HAP-1 (cell line): ENCODE measurements around the gene NREP.
"Not testable (repeated sequence)": the region's sequence is repeated elsewhere in the genome, so short reads cannot be mapped to it uniquely, and the experiment has no call there.

Source experiments
- DNase-seq, 2 experiments: peaks; one replicate each; pipeline ENCODE4 v3.0.0-alpha.2; 2016 to 2020; ENCODE audit warnings: low spot score in 2 of 2
- H3K27me3 ChIP-seq: fragments of 250-450 bp; sonication (Bioruptor Pico); 2 replicates; pipeline ENCODE4 v1.5.1; 2020; ENCODE audit warnings: low read depth, mild to moderate bottlenecking, moderate library complexity
- H3K36me3 ChIP-seq: fragments of 250-450 bp; sonication (Bioruptor Pico); replicated peaks from 2 replicates; pipeline ENCODE4 v1.5.1; 2020; ENCODE audit warnings: mild to moderate bottlenecking
- H3K4me1 ChIP-seq: fragments of 250-450 bp; sonication (Bioruptor Pico); 2 replicates; pipeline ENCODE4 v1.5.1; 2020; ENCODE audit warnings: mild to moderate bottlenecking
- H3K4me3 ChIP-seq: fragments of 250-450 bp; sonication (Bioruptor Pico); 2 replicates; pipeline ENCODE4 v1.5.1; 2020; ENCODE audit warnings: mild to moderate bottlenecking, moderate library complexity
- H3K9me3 ChIP-seq: fragments of 250-450 bp; sonication (Bioruptor Pico); 2 replicates; pipeline ENCODE4 v1.5.1; 2020; ENCODE audit warnings: mild to moderate bottlenecking, moderate library complexity
- in situ Hi-C: fragments of 300-500 bp; cut with MboI; formaldehyde crosslinking; loops from 3 replicates; pipeline ENCODE4 v1.14.3; 2020; ENCODE audit warnings: low sequenced_read_pairs, inconsistent platforms, mixed read lengths

NREP gene

GRCh38 chr5:111716789-111717188 is 40.2 kb downstream of the NREP start:
- H3K4me1 ChIP-seq, H3K9me3 ChIP-seq, in situ Hi-C loops, H3K27me3 ChIP-seq, H3K4me3 ChIP-seq, H3K36me3 ChIP-seq, DNase-seq: not testable (repeated sequence)

- in situ Hi-C loops: no loop called here
- Histone ChIP-seq H3K9me3 (0 out of 2 replicates have a peak, but pooled peaks cover 2% of the 10 kb centered on the region), H3K4me3 (no peak overlapping the region), H3K4me1 (no peaks in the 10 kb centered on the region), H3K36me3 (no peaks in the 10 kb centered on the region), H3K27me3 (peaks cover 4% of the 10 kb centered on the region; the same call in 1 of the 2 replicates)
- DNase-seq: no peak
Observed at GRCh38 chr5:111707630-111708164, 49.3 kb downstream of the NREP start.

GRCh38 chr5:111706345-111706744 is 50.6 kb downstream of the NREP start:
- Histone ChIP-seq H3K36me3 (no peaks in the 10 kb centered on the region), H3K9me3 (no peaks in the 10 kb centered on the region), H3K4me3 (no peak overlapping the region), H3K27me3 (peaks cover 4% of the 10 kb centered on the region; the same call in 1 of the 2 replicates), H3K4me1 (no peaks in the 10 kb centered on the region)
- no peak for DNase-seq
- in situ Hi-C loops: no loop called here

- H3K4me1 ChIP-seq: no peaks in the 10 kb centered on the region
Observed at GRCh38 chr5:111704452-111705085, 52.4 kb downstream of the NREP start.

GRCh38 chr5:111703662-111704061 is 53.3 kb downstream of the NREP start:
- H3K4me3 ChIP-seq: no peak overlapping the region
- no peak for DNase-seq
- in situ Hi-C loops: no loop called here

More at GRCh38 chr5:111704452-111705085, 52.4 kb downstream of the NREP start:
- Histone ChIP-seq H3K36me3 (no peaks in the 10 kb centered on the region), H3K4me3 (no peak overlapping the region), H3K27me3 (peaks cover 4% of the 10 kb centered on the region; the same call in 1 of the 2 replicates), H3K9me3 (no peaks in the 10 kb centered on the region)
- no peak for DNase-seq
- in situ Hi-C loops: no loop called here

GRCh38 chr5:111699976-111700375 is 57.0 kb downstream of the NREP start:
- H3K9me3 ChIP-seq: no peaks in the 10 kb centered on the region
- no peaks in the 10 kb centered on the region for H3K36me3 ChIP-seq
- no peak for DNase-seq
- H3K27me3 ChIP-seq: no peaks in the 10 kb centered on the region
- no peak overlapping the region for H3K4me3 ChIP-seq
- in situ Hi-C loops: no loop called here
- peaks cover 7% of the 10 kb centered on the region; the same call in 1 of the 2 replicates for H3K4me1 ChIP-seq

More at GRCh38 chr5:111703662-111704061, 53.3 kb downstream of the NREP start:
- Histone ChIP-seq H3K4me1 (no peaks in the 10 kb centered on the region), H3K9me3 (no peaks in the 10 kb centered on the region), H3K27me3 (peaks cover 2% of the 10 kb centered on the region; the same call in 1 of the 2 replicates), H3K36me3 (no peaks in the 10 kb centered on the region)

GRCh38 chr5:111699324-111699723 is 57.7 kb downstream of the NREP start:
- H3K4me3 ChIP-seq: no peak overlapping the region
- in situ Hi-C loops: no loop called here
- no peaks in the 10 kb centered on the region for H3K27me3 ChIP-seq
- H3K9me3 ChIP-seq: no peaks in the 10 kb centered on the region
- no peak for DNase-seq
- peaks cover 7% of the 10 kb centered on the region; the same call in 1 of the 2 replicates for H3K4me1 ChIP-seq
- H3K36me3 ChIP-seq: no peaks in the 10 kb centered on the region

GRCh38 chr5:111697881-111698757 is 58.9 kb downstream of the NREP start:
- in situ Hi-C loops: no loop called here
- Histone ChIP-seq H3K27me3 (no peaks in the 10 kb centered on the region), H3K4me1 (peaks cover 7% of the 10 kb centered on the region; the same call in 1 of the 2 replicates), H3K36me3 (no peaks in the 10 kb centered on the region), H3K9me3 (no peaks in the 10 kb centered on the region), H3K4me3 (no peak overlapping the region)
- peak in 1 of 2 experiments; percentile 25 for DNase-seq

GRCh38 chr5:111697215-111697614 is 59.8 kb downstream of the NREP start:
- DNase-seq: peak in 1 of 2 experiments; percentile 28

GRCh38 chr5:111695991-111696390 is 61.0 kb downstream of the NREP start:
- Histone ChIP-seq H3K27me3 (no peaks in the 10 kb centered on the region), H3K4me1 (peaks cover 7% of the 10 kb centered on the region; the same call in 1 of the 2 replicates), H3K36me3 (no peaks in the 10 kb centered on the region), H3K4me3 (no peak overlapping the region), H3K9me3 (no peaks in the 10 kb centered on the region)
- in situ Hi-C loops: no loop called here
- DNase-seq: peak in 1 of 2 experiments; percentile 7

More at GRCh38 chr5:111697215-111697614, 59.8 kb downstream of the NREP start:
- H3K4me1 ChIP-seq: peaks cover 7% of the 10 kb centered on the region; the same call in 1 of the 2 replicates
- H3K27me3 ChIP-seq: no peaks in the 10 kb centered on the region
- no peaks in the 10 kb centered on the region for H3K9me3 ChIP-seq
- no peak overlapping the region for H3K4me3 ChIP-seq
- in situ Hi-C loops: no loop called here
- no peaks in the 10 kb centered on the region for H3K36me3 ChIP-seq

GRCh38 chr5:111694133-111694532 is 62.9 kb downstream of the NREP start:
- no peak for DNase-seq
- no peaks in the 10 kb centered on the region for H3K27me3 ChIP-seq
- in situ Hi-C loops: no loop called here
- H3K36me3 ChIP-seq: no peaks in the 10 kb centered on the region
- no peaks in the 10 kb centered on the region for H3K9me3 ChIP-seq
- H3K4me3 ChIP-seq: no peak overlapping the region
- peaks cover 7% of the 10 kb centered on the region; the same call in 1 of the 2 replicates for H3K4me1 ChIP-seq

GRCh38 chr5:111691914-111692313 is 65.1 kb downstream of the NREP start:
- Histone ChIP-seq H3K9me3 (no peaks in the 10 kb centered on the region), H3K27me3 (no peaks in the 10 kb centered on the region), H3K4me1 (peaks cover 7% of the 10 kb centered on the region; the same call in 1 of the 2 replicates), H3K4me3 (no peak overlapping the region), H3K36me3 (no peaks in the 10 kb centered on the region)
- in situ Hi-C loops: no loop called here
- DNase-seq: no peak

GRCh38 chr5:111691508-111691907 is 65.5 kb downstream of the NREP start:
- no peak overlapping the region for H3K4me3 ChIP-seq
- no peak for DNase-seq
- in situ Hi-C loops: no loop called here

More at GRCh38 chr5:111691508-111691907, 65.5 kb downstream of the NREP start:
- H3K27me3 ChIP-seq: no peaks in the 10 kb centered on the region
- H3K4me1 ChIP-seq: peaks cover 7% of the 10 kb centered on the region; the same call in 1 of the 2 replicates
- no peaks in the 10 kb centered on the region for H3K36me3 ChIP-seq
- no peaks in the 10 kb centered on the region for H3K9me3 ChIP-seq
